ENCODE results near the gene ASPSCR1. TPM values are rescaled to one million over a fixed set of nuclear protein-coding genes. Genes with fewer than 3 reads are reported as not detected.

Gene ASPSCR1
- total and polyA plus RNA-seq, 9 of the 15 experiments (the other 6 are each of a cell fraction or from before 2014, with no cell fraction given) = 0.90 to 36.9 (median 11.6) TPM

GRCh38 chr17:82022310-82022980 is 45.0 kb downstream of the ASPSCR1 start, which contains the start of gene CENPX (continued):
- TF ChIP-seq BACH1 (tag; IDR thresholded peaks at IDR 0.05) (no peak), FOXK1 (CRISPR knock-in tag; IDR thresholded peaks at IDR 0.05; ENCODE audit: borderline replicate concordance) (0 out of 2 replicates have a peak, but pooled peaks have one; percentile 21), MITF (IDR thresholded peaks at IDR 0.05) (no peak), RFX1 (IDR thresholded peaks at IDR 0.05) (no peak), CBX8 (IDR thresholded peaks at IDR 0.05; ENCODE audit: borderline replicate concordance, extremely low read depth, low read depth, low read length, poor library complexity, severe bottlenecking) (no peak), ZFP36 (IDR thresholded peaks at IDR 0.05; ENCODE audit: low read depth, low read length, partially characterized antibody) (no peak), ETV1 (tag; conservative IDR thresholded peaks at IDR 0.05; ENCODE audit: low read depth) (peak; percentile 82), ZNF318 (IDR thresholded peaks at IDR 0.05; ENCODE audit: borderline replicate concordance in 1 of 2, low read depth in 1 of 2) (no peak), SIN3A (IDR thresholded peaks at IDR 0.05; ENCODE audit: borderline replicate concordance in 2 of 2, control insufficient read depth in 1 of 2, low read depth in 2 of 2, low read length in 2 of 2) (peak; percentile 65 to 83; a peak in 2 of 4 replicates), SAFB (IDR thresholded peaks at IDR 0.05; ENCODE audit: borderline replicate concordance, low read depth, low read length) (peak; percentile 74), RUNX1 (IDR thresholded peaks at IDR 0.05; ENCODE audit: low read depth) (no peak)
- TF ChIP-seq, protein P1, sequence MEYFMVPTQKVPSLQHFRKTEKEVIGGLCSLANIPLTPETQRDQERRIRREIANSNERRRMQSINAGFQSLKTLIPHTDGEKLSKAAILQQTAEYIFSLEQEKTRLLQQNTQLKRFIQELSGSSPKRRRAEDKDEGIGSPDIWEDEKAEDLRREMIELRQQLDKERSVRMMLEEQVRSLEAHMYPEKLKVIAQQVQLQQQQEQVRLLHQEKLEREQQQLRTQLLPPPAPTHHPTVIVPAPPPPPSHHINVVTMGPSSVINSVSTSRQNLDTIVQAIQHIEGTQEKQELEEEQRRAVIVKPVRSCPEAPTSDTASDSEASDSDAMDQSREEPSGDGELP (CRISPR knock-in tag; IDR thresholded peaks at IDR 0.05; ENCODE audit: borderline replicate concordance) = peak; percentile 93
- TF ChIP-seq, protein P2, sequence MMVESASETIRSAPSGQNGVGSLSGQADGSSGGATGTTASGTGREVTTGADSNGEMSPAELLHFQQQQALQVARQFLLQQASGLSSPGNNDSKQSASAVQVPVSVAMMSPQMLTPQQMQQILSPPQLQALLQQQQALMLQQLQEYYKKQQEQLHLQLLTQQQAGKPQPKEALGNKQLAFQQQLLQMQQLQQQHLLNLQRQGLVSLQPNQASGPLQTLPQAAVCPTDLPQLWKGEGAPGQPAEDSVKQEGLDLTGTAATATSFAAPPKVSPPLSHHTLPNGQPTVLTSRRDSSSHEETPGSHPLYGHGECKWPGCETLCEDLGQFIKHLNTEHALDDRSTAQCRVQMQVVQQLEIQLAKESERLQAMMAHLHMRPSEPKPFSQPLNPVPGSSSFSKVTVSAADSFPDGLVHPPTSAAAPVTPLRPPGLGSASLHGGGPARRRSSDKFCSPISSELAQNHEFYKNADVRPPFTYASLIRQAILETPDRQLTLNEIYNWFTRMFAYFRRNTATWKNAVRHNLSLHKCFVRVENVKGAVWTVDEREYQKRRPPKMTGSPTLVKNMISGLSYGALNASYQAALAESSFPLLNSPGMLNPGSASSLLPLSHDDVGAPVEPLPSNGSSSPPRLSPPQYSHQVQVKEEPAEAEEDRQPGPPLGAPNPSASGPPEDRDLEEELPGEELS (CRISPR knock-in tag; IDR thresholded peaks at IDR 0.05; ENCODE audit: borderline replicate concordance) = no peak; the same call in 1 of the 2 replicates

All from K562 (cell line).